Spleen (tissue), 7 donors: Measurements from ENCODE around the gene IL36A.

Source experiments
- CTCF ChIP-seq, 11 experiments: fragments of 200-600 bp in 7 of 11; fragments of 450-650 bp in 4 of 11; sonication (generic) in 4 of 11; IDR thresholded peaks in 8 of 11; conservative IDR thresholded peaks in 3 of 11; 1 replicate in 7 of 11; 2 replicates in 4 of 11; pipeline versions ENCODE4 v1.4.0 to v1.8.0; 2016 to 2021; ENCODE audit warnings: antibody characterized with exemption in 11 of 11, inconsistent platforms in 4 of 11, mild to moderate bottlenecking in 1 of 11
- POLR2A ChIP-seq, 3 donors: fragments of 450-650 bp; IDR thresholded peaks; one replicate each; pipeline ENCODE4 v1.5.1; 2017; ENCODE audit warnings: antibody characterized with exemption in 3 of 3, mild to moderate bottlenecking in 1 of 3
- POLR2AphosphoS5 ChIP-seq, 3 donors: sonication (generic); formaldehyde crosslinking; IDR thresholded peaks; one replicate each; pipeline ENCODE4 v1.5.1; 2017; ENCODE audit warnings: antibody characterized with exemption in 3 of 3
- donor health status: DM: no; HTN: no; CAD: no; lungs with moderate emphysema.
- donor health status: DM: no; HTN: no; CAD: no.
- donor health status: DM: no; HTN: no; CAD: no.

- TF ChIP-seq CTCF (IDR thresholded peaks at IDR 0.05 in 8 of 11, conservative IDR thresholded peaks at IDR 0.05 in 3 of 11) = no peak
- no peak for TF ChIP-seq POLR2AphosphoS5 (IDR thresholded peaks at IDR 0.05)
- no peak for TF ChIP-seq POLR2A (IDR thresholded peaks at IDR 0.05)
These were observed 11.4 kb upstream of the IL36A start for GRCh38 chr2:112993831-112994230.
